HEK293 (cell line): ENCODE results near the gene CELA1.

Experiments
- CTCF ChIA-PET: fragments of 350-600 bp; formaldehyde crosslinking; extraction: SDS; loops from one replicate; lab custom pipeline; 2021; ENCODE audit warnings: antibody characterized with exemption; lab: Yijun Ruan, JAX
- POLR2A ChIA-PET: fragments of 300-600 bp; formaldehyde crosslinking; extraction: SDS; loops from one replicate; lab custom pipeline; 2020; ENCODE audit warnings: antibody characterized with exemption, inconsistent platforms; lab: Yijun Ruan, JAX
- H3K27ac ChIP-seq: fragments of 200-500 bp; sonication (Bioruptor generic); 2 replicates; pipeline ENCODE4 v1.5.1; 2014; ENCODE audit warnings: low read depth, low read length, control low read depth, inconsistent platforms; ENCODE audit errors: extremely low read depth
- H3K36me3 ChIP-seq, 2 experiments: fragments of 200-500 bp in 1 of 2; sonication (Bioruptor generic) in 1 of 2; 1 replicate in 1 of 2; 2 replicates in 1 of 2; pipeline ENCODE4 v1.5.1; 2014 to 2017; ENCODE audit warnings: inconsistent platforms in 2 of 2, low read length in 2 of 2; ENCODE audit not compliant: control insufficient read depth in 2 of 2, insufficient read depth in 1 of 2
- H3K4me1 ChIP-seq: fragments of 200-500 bp; sonication (Bioruptor generic); 2 replicates; pipeline ENCODE4 v1.5.1; 2014; ENCODE audit warnings: mild to moderate bottlenecking, low read length, inconsistent platforms; ENCODE audit not compliant: control insufficient read depth, insufficient read depth
- H3K4me3 ChIP-seq: 2 replicates; pipeline ENCODE4 v1.5.1; 2011; ENCODE audit warnings: low read depth, mild to moderate bottlenecking, control low read depth, low read length, moderate library complexity
- H3K9me3 ChIP-seq: fragments of 200-500 bp; sonication (Bioruptor generic); 2 replicates; pipeline ENCODE4 v1.5.1; 2014; ENCODE audit warnings: low read depth, low read length, inconsistent platforms; ENCODE audit not compliant: control insufficient read depth, insufficient read depth
- GLI4 ChIP-seq: fragments of 450-650 bp; formaldehyde crosslinking; IDR thresholded peaks from 2 replicates; pipeline ENCODE4 v1.5.1; 2016; ENCODE audit warnings: missing biosample characterization, missing genetic modification characterization
- IKZF3 ChIP-seq: fragments of 450-650 bp; IDR thresholded peaks from 2 replicates; pipeline ENCODE4 v1.5.0; 2018; ENCODE audit warnings: missing biosample characterization, mild to moderate bottlenecking, missing genetic modification characterization, moderate library complexity
- MEIS1 ChIP-seq: sonication (generic); formaldehyde crosslinking; IDR thresholded peaks from 2 replicates; pipeline ENCODE4 v1.8.1; 2022; ENCODE audit warnings: missing genetic modification reagents, mild to moderate bottlenecking, borderline replicate concordance
- OVOL3 ChIP-seq: fragments of 450-650 bp; formaldehyde crosslinking; IDR thresholded peaks from 2 replicates; pipeline ENCODE4 v1.5.1; 2016; ENCODE audit warnings: missing biosample characterization, missing genetic modification characterization
- PRDM4 ChIP-seq: fragments of 450-650 bp; formaldehyde crosslinking; IDR thresholded peaks from 2 replicates; pipeline ENCODE4 v1.5.1; 2017; ENCODE audit warnings: missing biosample characterization, missing genetic modification characterization
- SCRT2 ChIP-seq: fragments of 450-650 bp; formaldehyde crosslinking; IDR thresholded peaks from 2 replicates; pipeline ENCODE4 v1.5.1; 2016; ENCODE audit warnings: missing biosample characterization, missing genetic modification characterization
- SP2 ChIP-seq: fragments of 450-650 bp; formaldehyde crosslinking; IDR thresholded peaks from 2 replicates; pipeline ENCODE4 v1.5.1; 2016; ENCODE audit warnings: missing biosample characterization, missing genetic modification characterization
- YY2 ChIP-seq: fragments of 450-650 bp; formaldehyde crosslinking; IDR thresholded peaks from 2 replicates; pipeline ENCODE4 v1.5.1; 2016; ENCODE audit warnings: missing biosample characterization, missing genetic modification characterization
- ZIC2 ChIP-seq: fragments of 450-650 bp; formaldehyde crosslinking; IDR thresholded peaks from 2 replicates; pipeline ENCODE4 v1.5.1; 2016; ENCODE audit warnings: missing biosample characterization, missing genetic modification characterization
- ZNF239 ChIP-seq: fragments of 450-650 bp; formaldehyde crosslinking; IDR thresholded peaks from 2 replicates; pipeline ENCODE4 v1.5.1; 2016; ENCODE audit warnings: missing biosample characterization, missing genetic modification characterization
- ZNF292 ChIP-seq: fragments of 450-650 bp; formaldehyde crosslinking; IDR thresholded peaks from 2 replicates; pipeline ENCODE4 v1.5.1; 2016; ENCODE audit warnings: low read depth, missing biosample characterization, missing genetic modification characterization, borderline replicate concordance
- ZNF423 ChIP-seq: fragments of 450-650 bp; formaldehyde crosslinking; IDR thresholded peaks from 2 replicates; pipeline ENCODE4 v1.5.1; 2016; ENCODE audit warnings: missing biosample characterization, missing genetic modification characterization
- ZNF473 ChIP-seq: fragments of 450-650 bp; formaldehyde crosslinking; IDR thresholded peaks from 2 replicates; pipeline ENCODE4 v1.5.1; 2017; ENCODE audit warnings: missing biosample characterization, missing genetic modification characterization
- ZNF621 ChIP-seq: fragments of 450-650 bp; formaldehyde crosslinking; IDR thresholded peaks from 2 replicates; pipeline ENCODE4 v1.5.1; 2017; ENCODE audit warnings: missing biosample characterization, missing genetic modification characterization
- ZNF629 ChIP-seq: fragments of 450-650 bp; formaldehyde crosslinking; IDR thresholded peaks from 2 replicates; pipeline ENCODE4 v1.5.1; 2017; ENCODE audit warnings: missing biosample characterization, missing genetic modification characterization
- ZNF639 ChIP-seq: fragments of 450-650 bp; formaldehyde crosslinking; IDR thresholded peaks from 2 replicates; pipeline ENCODE4 v1.5.1; 2016; ENCODE audit warnings: missing biosample characterization, missing genetic modification characterization
- ZNF654 ChIP-seq: fragments of 450-650 bp; formaldehyde crosslinking; IDR thresholded peaks from 2 replicates; pipeline ENCODE4 v1.5.1; 2016; ENCODE audit warnings: low read depth, missing biosample characterization, missing genetic modification characterization
- ZNF658 ChIP-seq: fragments of 450-650 bp; formaldehyde crosslinking; IDR thresholded peaks from 2 replicates; pipeline ENCODE4; 2016; ENCODE audit warnings: missing biosample characterization, missing genetic modification characterization
- ZSCAN5A ChIP-seq: fragments of 450-650 bp; formaldehyde crosslinking; IDR thresholded peaks from 2 replicates; pipeline ENCODE4 v1.5.1; 2016; ENCODE audit warnings: missing biosample characterization, missing genetic modification characterization
- ZXDB ChIP-seq: fragments of 450-650 bp; formaldehyde crosslinking; IDR thresholded peaks from 2 replicates; pipeline ENCODE4 v1.5.1; 2016; ENCODE audit warnings: missing biosample characterization, missing genetic modification characterization
- TF ChIP-seq, protein P1 (sequence below): fragments of 450-650 bp; formaldehyde crosslinking; IDR thresholded peaks from 2 replicates; pipeline ENCODE4 v1.5.1; 2016; ENCODE audit warnings: missing biosample characterization, missing genetic modification characterization
- TF ChIP-seq, protein P2 (sequence below): sonication (generic); formaldehyde crosslinking; IDR thresholded peaks from 2 replicates; pipeline ENCODE4 v1.8.1; 2022; ENCODE audit warnings: mild to moderate bottlenecking, moderate library complexity, missing genetic modification reagents
- TF ChIP-seq, protein P3 (sequence below): fragments of 450-650 bp; formaldehyde crosslinking; IDR thresholded peaks from 2 replicates; pipeline ENCODE4 v1.5.1; 2016; ENCODE audit warnings: missing biosample characterization, missing genetic modification characterization

The CELA1 gene

DNA sequence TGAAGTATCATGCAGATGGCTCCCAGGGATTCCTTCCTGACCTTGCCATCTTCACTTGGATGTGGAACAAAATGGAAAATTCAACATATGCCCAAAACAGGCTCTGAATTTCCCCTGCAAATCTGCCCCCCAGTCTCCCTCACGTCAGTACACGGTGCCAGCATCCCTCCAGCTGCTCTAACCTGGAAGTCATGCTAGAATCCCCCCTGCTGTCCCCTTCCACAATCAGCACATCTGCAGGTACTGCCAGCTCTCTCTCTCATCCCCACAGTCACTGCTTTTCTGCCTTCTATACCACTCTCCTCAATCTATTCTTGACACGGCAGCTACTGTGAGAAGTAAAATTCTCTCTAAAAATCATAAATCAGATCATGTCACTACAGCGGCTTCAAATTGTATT lies 23.1 kb upstream of the CELA1 start (continued):
- TF ChIP-seq, protein P1, sequence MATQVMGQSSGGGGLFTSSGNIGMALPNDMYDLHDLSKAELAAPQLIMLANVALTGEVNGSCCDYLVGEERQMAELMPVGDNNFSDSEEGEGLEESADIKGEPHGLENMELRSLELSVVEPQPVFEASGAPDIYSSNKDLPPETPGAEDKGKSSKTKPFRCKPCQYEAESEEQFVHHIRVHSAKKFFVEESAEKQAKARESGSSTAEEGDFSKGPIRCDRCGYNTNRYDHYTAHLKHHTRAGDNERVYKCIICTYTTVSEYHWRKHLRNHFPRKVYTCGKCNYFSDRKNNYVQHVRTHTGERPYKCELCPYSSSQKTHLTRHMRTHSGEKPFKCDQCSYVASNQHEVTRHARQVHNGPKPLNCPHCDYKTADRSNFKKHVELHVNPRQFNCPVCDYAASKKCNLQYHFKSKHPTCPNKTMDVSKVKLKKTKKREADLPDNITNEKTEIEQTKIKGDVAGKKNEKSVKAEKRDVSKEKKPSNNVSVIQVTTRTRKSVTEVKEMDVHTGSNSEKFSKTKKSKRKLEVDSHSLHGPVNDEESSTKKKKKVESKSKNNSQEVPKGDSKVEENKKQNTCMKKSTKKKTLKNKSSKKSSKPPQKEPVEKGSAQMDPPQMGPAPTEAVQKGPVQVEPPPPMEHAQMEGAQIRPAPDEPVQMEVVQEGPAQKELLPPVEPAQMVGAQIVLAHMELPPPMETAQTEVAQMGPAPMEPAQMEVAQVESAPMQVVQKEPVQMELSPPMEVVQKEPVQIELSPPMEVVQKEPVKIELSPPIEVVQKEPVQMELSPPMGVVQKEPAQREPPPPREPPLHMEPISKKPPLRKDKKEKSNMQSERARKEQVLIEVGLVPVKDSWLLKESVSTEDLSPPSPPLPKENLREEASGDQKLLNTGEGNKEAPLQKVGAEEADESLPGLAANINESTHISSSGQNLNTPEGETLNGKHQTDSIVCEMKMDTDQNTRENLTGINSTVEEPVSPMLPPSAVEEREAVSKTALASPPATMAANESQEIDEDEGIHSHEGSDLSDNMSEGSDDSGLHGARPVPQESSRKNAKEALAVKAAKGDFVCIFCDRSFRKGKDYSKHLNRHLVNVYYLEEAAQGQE (tag by site-specific recombination): no peak
- TF ChIP-seq MEIS1 (CRISPR knock-in tag): no peak
- no peak for TF ChIP-seq ZNF654 (tag by site-specific recombination)
- no peak for TF ChIP-seq PRDM4
- TF ChIP-seq, protein P2, sequence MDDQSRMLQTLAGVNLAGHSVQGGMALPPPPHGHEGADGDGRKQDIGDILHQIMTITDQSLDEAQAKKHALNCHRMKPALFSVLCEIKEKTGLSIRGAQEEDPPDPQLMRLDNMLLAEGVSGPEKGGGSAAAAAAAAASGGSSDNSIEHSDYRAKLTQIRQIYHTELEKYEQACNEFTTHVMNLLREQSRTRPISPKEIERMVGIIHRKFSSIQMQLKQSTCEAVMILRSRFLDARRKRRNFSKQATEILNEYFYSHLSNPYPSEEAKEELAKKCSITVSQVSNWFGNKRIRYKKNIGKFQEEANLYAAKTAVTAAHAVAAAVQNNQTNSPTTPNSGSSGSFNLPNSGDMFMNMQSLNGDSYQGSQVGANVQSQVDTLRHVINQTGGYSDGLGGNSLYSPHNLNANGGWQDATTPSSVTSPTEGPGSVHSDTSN (CRISPR knock-in tag): no peak

DNA sequence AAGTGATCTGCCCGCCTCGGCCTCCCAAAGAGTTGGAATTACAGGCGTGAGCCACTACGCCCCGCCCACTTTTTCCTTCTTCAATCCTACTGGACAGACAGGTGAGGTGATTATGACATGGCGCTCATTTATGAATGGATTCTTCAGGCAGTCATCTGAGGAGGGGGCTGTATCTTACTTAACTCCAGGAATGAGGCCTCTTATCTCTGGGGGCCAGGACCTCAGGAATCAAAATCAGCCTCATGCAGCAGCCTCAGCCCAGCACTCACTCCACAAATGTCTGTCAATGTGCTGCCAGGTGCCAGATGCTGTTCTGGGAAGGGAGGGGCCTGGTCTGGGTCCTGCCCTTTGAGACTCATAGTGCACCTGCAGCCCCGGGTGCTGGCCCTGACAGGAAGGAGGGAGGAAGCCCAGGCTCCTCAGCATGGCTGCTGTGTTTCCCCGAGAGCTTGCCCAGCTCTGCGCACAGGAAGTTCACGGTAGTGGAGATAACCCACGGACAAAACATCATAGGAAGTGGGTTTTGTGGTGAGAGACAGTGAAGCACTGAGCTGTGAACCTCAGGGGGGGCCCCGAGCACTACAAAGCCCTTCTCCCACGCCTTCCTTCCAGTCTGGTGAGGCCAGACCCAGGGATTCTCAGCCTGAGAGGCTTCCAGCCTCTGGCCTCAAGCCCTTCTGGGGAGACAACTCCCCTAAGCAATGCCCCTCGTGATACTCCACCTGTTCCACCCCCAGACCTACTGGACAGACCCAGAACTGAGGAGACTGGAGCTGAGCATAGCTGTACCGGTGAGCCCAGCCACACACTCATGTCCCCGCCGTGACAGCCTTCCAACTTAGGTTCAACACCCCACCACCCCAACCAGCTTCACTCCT lies 22.4 kb upstream of the CELA1 start:
- POLR2A ChIA-PET: no interaction called here
- Histone ChIP-seq H3K4me1 (peaks cover 6% of the 10 kb centered on the region), H3K9me3 (no peaks in the 10 kb centered on the region), H3K27ac (no peak overlapping the region), H3K4me3 (no peak overlapping the region), H3K36me3 (peaks cover 0 to 8% of the 10 kb centered on the region in 2 experiments; a peak in 1 of 3 replicates)
- CTCF ChIA-PET: interaction anchor here (0.7 kb wide), 1 partner anchor 18 kb away, joined by 4 read pairs; no protein-coding TSS in a partner anchor
- TF ChIP-seq ZNF621 (no peak), IKZF3 (tag by site-specific recombination) (no peak), ZNF473 (tag by site-specific recombination) (no peak), OVOL3 (tag by site-specific recombination) (no peak)

DNA sequence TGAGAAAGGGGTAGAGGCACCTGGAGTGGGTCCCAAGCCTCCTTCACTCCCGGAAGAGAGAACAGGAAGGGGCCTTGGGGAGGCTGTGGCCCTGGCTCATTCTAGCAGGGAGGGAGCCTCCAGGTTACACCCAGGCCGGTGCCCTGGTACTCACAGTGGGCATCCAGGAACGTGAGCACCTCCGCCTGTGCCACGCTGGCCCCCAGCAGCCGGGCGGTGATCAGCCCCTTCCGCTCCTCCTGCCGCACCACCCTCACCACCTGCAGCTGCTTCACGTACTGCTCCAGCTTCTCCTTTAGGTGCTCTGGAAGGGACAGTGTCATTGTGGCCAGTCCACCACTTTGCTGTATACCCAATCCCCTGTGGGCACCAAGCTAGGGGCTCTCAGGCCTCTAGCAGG lies 18.8 kb upstream of the CELA1 start:
- no peaks in the 10 kb centered on the region for H3K4me1 ChIP-seq
- POLR2A ChIA-PET: no interaction called here
- H3K27ac ChIP-seq: no peak overlapping the region
- H3K9me3 ChIP-seq: no peaks in the 10 kb centered on the region
- peaks cover 0 to 10% of the 10 kb centered on the region in 2 experiments; a peak in 1 of 3 replicates for H3K36me3 ChIP-seq
- no peak overlapping the region for H3K4me3 ChIP-seq
- CTCF ChIA-PET: no interaction called here
- no peak for TF ChIP-seq ZIC2
- no peak for TF ChIP-seq ZSCAN5A (tag by site-specific recombination)
- TF ChIP-seq ZNF239 (tag by site-specific recombination): no peak
- no peak for TF ChIP-seq SCRT2 (tag by site-specific recombination)
- no peak for TF ChIP-seq ZNF292
- no peak for TF ChIP-seq YY2 (tag by site-specific recombination)
- no peak for TF ChIP-seq ZNF423 (tag by site-specific recombination)
- TF ChIP-seq ZNF639 (tag by site-specific recombination): no peak
- no peak for TF ChIP-seq ZNF658
- TF ChIP-seq GLI4 (tag by site-specific recombination): no peak
- no peak for TF ChIP-seq ZNF629 (tag by site-specific recombination)
- TF ChIP-seq SP2 (tag by site-specific recombination): no peak
- no peak for TF ChIP-seq MEIS1 (CRISPR knock-in tag)
- TF ChIP-seq ZXDB (tag by site-specific recombination): no peak
- TF ChIP-seq, protein P3, sequence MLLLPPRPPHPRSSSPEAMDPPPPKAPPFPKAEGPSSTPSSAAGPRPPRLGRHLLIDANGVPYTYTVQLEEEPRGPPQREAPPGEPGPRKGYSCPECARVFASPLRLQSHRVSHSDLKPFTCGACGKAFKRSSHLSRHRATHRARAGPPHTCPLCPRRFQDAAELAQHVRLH (tag by site-specific recombination): no peak
